ENCODE data around the gene HSD3B2. TPM values are rescaled to one million over a fixed set of nuclear protein-coding genes. Genes with fewer than 3 reads are reported as not detected.

Gene HSD3B2
- under 1 TPM in 1 of 2 donors, not detected in 1; 0.07 TPM for polyA plus RNA-seq

- Histone ChIP-seq H3K36me3 (ENCODE audit: control insufficient read depth in 2 of 2, insufficient read depth in 2 of 2, low read length in 1 of 2) (no peaks in the 10 kb centered on the region), H3K9me3 (ENCODE audit: control insufficient read depth in 2 of 2, insufficient read depth in 1 of 2, low read depth in 1 of 2, low read length in 1 of 2) (no peaks in the 10 kb centered on the region), H3K27ac (ENCODE audit: low read depth in 2 of 2, low read length in 1 of 2) (no peak within 1 kb of the TSS), H3K4me1 (ENCODE audit: control insufficient read depth in 2 of 2, insufficient read depth in 2 of 2, low read length in 1 of 2) (no peaks in the 10 kb centered on the region), H3K27me3 (ENCODE audit: control insufficient read depth in 1 of 2, insufficient read depth in 2 of 2, low read length in 2 of 2) (no peaks in the 10 kb centered on the region), H3K4me3 (ENCODE audit: low read depth in 1 of 2, low read length in 2 of 2) (no peak within 1 kb of the TSS)
- 82 to 90% methylated on average over 2 of the region's 2 CpGs for WGBS, 2 donors
These were observed at the start of gene HSD3B2 for GRCh38 chr1:119414950-119415349. Gene HSD3B2 (plus strand): TSS chr1:119415150. CDS start chr1:119415420, 270 bp downstream.

- WGBS, 2 donors = 87 to 92% methylated on average over 3 of the region's 3 CpGs
- no peaks in the 10 kb centered on the region for H3K36me3 ChIP-seq (ENCODE audit: control insufficient read depth in 2 of 2, insufficient read depth in 2 of 2, low read length in 1 of 2)
- no peak overlapping the region for H3K4me3 ChIP-seq (ENCODE audit: low read depth in 1 of 2, low read length in 2 of 2)
- H3K4me1 ChIP-seq (ENCODE audit: control insufficient read depth in 2 of 2, insufficient read depth in 2 of 2, low read length in 1 of 2) = no peaks in the 10 kb centered on the region
- no peak overlapping the region for H3K27ac ChIP-seq (ENCODE audit: low read depth in 2 of 2, low read length in 1 of 2)
- no peaks in the 10 kb centered on the region for H3K27me3 ChIP-seq (ENCODE audit: control insufficient read depth in 1 of 2, insufficient read depth in 2 of 2, low read length in 2 of 2)
- H3K9me3 ChIP-seq (ENCODE audit: control insufficient read depth in 2 of 2, insufficient read depth in 1 of 2, low read depth in 1 of 2, low read length in 1 of 2) = no peaks in the 10 kb centered on the region
These were observed 48.5 kb upstream of the HSD3B2 start for GRCh38 chr1:119366424-119366823.

- Histone ChIP-seq H3K4me1 (ENCODE audit: control insufficient read depth in 2 of 2, insufficient read depth in 2 of 2, low read length in 1 of 2) (no peaks in the 10 kb centered on the region), H3K36me3 (ENCODE audit: control insufficient read depth in 2 of 2, insufficient read depth in 2 of 2, low read length in 1 of 2) (no peaks in the 10 kb centered on the region), H3K9me3 (ENCODE audit: control insufficient read depth in 2 of 2, insufficient read depth in 1 of 2, low read depth in 1 of 2, low read length in 1 of 2) (no peaks in the 10 kb centered on the region), H3K27me3 (ENCODE audit: control insufficient read depth in 1 of 2, insufficient read depth in 2 of 2, low read length in 2 of 2) (no peaks in the 10 kb centered on the region), H3K4me3 (ENCODE audit: low read depth in 1 of 2, low read length in 2 of 2) (no peak overlapping the region), H3K27ac (ENCODE audit: low read depth in 2 of 2, low read length in 1 of 2) (no peak overlapping the region)
- 69 to 71% methylated on average over 13 of the region's 13 CpGs for WGBS, 2 donors
These were observed 47.4 kb upstream of the HSD3B2 start for GRCh38 chr1:119367432-119368124.

- no peak within 1 kb of the TSS for H3K27ac ChIP-seq (ENCODE audit: low read depth in 2 of 2, low read length in 1 of 2)
- H3K9me3 ChIP-seq (ENCODE audit: control insufficient read depth in 2 of 2, insufficient read depth in 1 of 2, low read depth in 1 of 2, low read length in 1 of 2) = no peaks in the 10 kb centered on the region
- H3K4me3 ChIP-seq (ENCODE audit: low read depth in 1 of 2, low read length in 2 of 2) = no peak within 1 kb of the TSS
- WGBS, 2 donors = 83% methylated on average over 2 of the region's 2 CpGs
- no peaks in the 10 kb centered on the region for H3K4me1 ChIP-seq (ENCODE audit: control insufficient read depth in 2 of 2, insufficient read depth in 2 of 2, low read length in 1 of 2)
- no peaks in the 10 kb centered on the region for H3K27me3 ChIP-seq (ENCODE audit: control insufficient read depth in 1 of 2, insufficient read depth in 2 of 2, low read length in 2 of 2)
- H3K36me3 ChIP-seq (ENCODE audit: control insufficient read depth in 2 of 2, insufficient read depth in 2 of 2, low read length in 1 of 2) = no peaks in the 10 kb centered on the region
These were observed 46.4 kb upstream of the HSD3B2 start, which contains the start of gene HAO2 for GRCh38 chr1:119368554-119368953. Gene HAO2 (plus strand): TSS chr1:119368785. CDS start chr1:119381086, 12,301 bp downstream.

GRCh38 chr1:119370748-119371147 is 44.2 kb upstream of the HSD3B2 start:
- H3K4me3 ChIP-seq (ENCODE audit: low read depth in 1 of 2, low read length in 2 of 2) = no peak overlapping the region
- H3K27ac ChIP-seq (ENCODE audit: low read depth in 2 of 2, low read length in 1 of 2) = no peak overlapping the region
- WGBS, 2 donors = 86 to 90% methylated on average over 2 of the region's 2 CpGs
- no peaks in the 10 kb centered on the region for H3K27me3 ChIP-seq (ENCODE audit: control insufficient read depth in 1 of 2, insufficient read depth in 2 of 2, low read length in 2 of 2)
- no peaks in the 10 kb centered on the region for H3K4me1 ChIP-seq (ENCODE audit: control insufficient read depth in 2 of 2, insufficient read depth in 2 of 2, low read length in 1 of 2)
- H3K9me3 ChIP-seq (ENCODE audit: control insufficient read depth in 2 of 2, insufficient read depth in 1 of 2, low read depth in 1 of 2, low read length in 1 of 2) = no peaks in the 10 kb centered on the region
- no peaks in the 10 kb centered on the region for H3K36me3 ChIP-seq (ENCODE audit: control insufficient read depth in 2 of 2, insufficient read depth in 2 of 2, low read length in 1 of 2)

GRCh38 chr1:119371815-119372214 is 43.1 kb upstream of the HSD3B2 start:
- no peak overlapping the region for H3K27ac ChIP-seq (ENCODE audit: low read depth in 2 of 2, low read length in 1 of 2)
- H3K4me3 ChIP-seq (ENCODE audit: low read depth in 1 of 2, low read length in 2 of 2) = no peak overlapping the region
- no peaks in the 10 kb centered on the region for H3K9me3 ChIP-seq (ENCODE audit: control insufficient read depth in 2 of 2, insufficient read depth in 1 of 2, low read depth in 1 of 2, low read length in 1 of 2)
- H3K4me1 ChIP-seq (ENCODE audit: control insufficient read depth in 2 of 2, insufficient read depth in 2 of 2, low read length in 1 of 2) = no peaks in the 10 kb centered on the region
- WGBS, 2 donors = 36 to 45% methylated on average over 2 of the region's 2 CpGs
- H3K27me3 ChIP-seq (ENCODE audit: control insufficient read depth in 1 of 2, insufficient read depth in 2 of 2, low read length in 2 of 2) = no peaks in the 10 kb centered on the region
- no peaks in the 10 kb centered on the region for H3K36me3 ChIP-seq (ENCODE audit: control insufficient read depth in 2 of 2, insufficient read depth in 2 of 2, low read length in 1 of 2)

GRCh38 chr1:119372503-119373086 is 42.4 kb upstream of the HSD3B2 start:
- H3K4me1 ChIP-seq (ENCODE audit: control insufficient read depth in 2 of 2, insufficient read depth in 2 of 2, low read length in 1 of 2) = no peaks in the 10 kb centered on the region
- no peak overlapping the region for H3K4me3 ChIP-seq (ENCODE audit: low read depth in 1 of 2, low read length in 2 of 2)
- WGBS, 2 donors = 32 to 39% methylated on average over 6 of the region's 6 CpGs
- H3K36me3 ChIP-seq (ENCODE audit: control insufficient read depth in 2 of 2, insufficient read depth in 2 of 2, low read length in 1 of 2) = no peaks in the 10 kb centered on the region
- H3K27me3 ChIP-seq (ENCODE audit: control insufficient read depth in 1 of 2, insufficient read depth in 2 of 2, low read length in 2 of 2) = no peaks in the 10 kb centered on the region
- H3K27ac ChIP-seq (ENCODE audit: low read depth in 2 of 2, low read length in 1 of 2) = no peak overlapping the region
- H3K9me3 ChIP-seq (ENCODE audit: control insufficient read depth in 2 of 2, insufficient read depth in 1 of 2, low read depth in 1 of 2, low read length in 1 of 2) = no peaks in the 10 kb centered on the region

GRCh38 chr1:119373465-119373864 is 41.5 kb upstream of the HSD3B2 start:
- H3K9me3 ChIP-seq (ENCODE audit: control insufficient read depth in 2 of 2, insufficient read depth in 1 of 2, low read depth in 1 of 2, low read length in 1 of 2) = no peaks in the 10 kb centered on the region
- WGBS, 2 donors = 24 to 26% methylated on average over 2 of the region's 2 CpGs
- no peak overlapping the region for H3K4me3 ChIP-seq (ENCODE audit: low read depth in 1 of 2, low read length in 2 of 2)
- H3K4me1 ChIP-seq (ENCODE audit: control insufficient read depth in 2 of 2, insufficient read depth in 2 of 2, low read length in 1 of 2) = no peaks in the 10 kb centered on the region
- no peaks in the 10 kb centered on the region for H3K36me3 ChIP-seq (ENCODE audit: control insufficient read depth in 2 of 2, insufficient read depth in 2 of 2, low read length in 1 of 2)
- H3K27me3 ChIP-seq (ENCODE audit: control insufficient read depth in 1 of 2, insufficient read depth in 2 of 2, low read length in 2 of 2) = no peaks in the 10 kb centered on the region
- H3K27ac ChIP-seq (ENCODE audit: low read depth in 2 of 2, low read length in 1 of 2) = no peak overlapping the region

GRCh38 chr1:119374208-119374874 is 40.6 kb upstream of the HSD3B2 start:
- Histone ChIP-seq H3K9me3 (ENCODE audit: control insufficient read depth in 2 of 2, insufficient read depth in 1 of 2, low read depth in 1 of 2, low read length in 1 of 2) (no peaks in the 10 kb centered on the region), H3K27me3 (ENCODE audit: control insufficient read depth in 1 of 2, insufficient read depth in 2 of 2, low read length in 2 of 2) (no peaks in the 10 kb centered on the region), H3K27ac (ENCODE audit: low read depth in 2 of 2, low read length in 1 of 2) (no peak overlapping the region), H3K4me3 (ENCODE audit: low read depth in 1 of 2, low read length in 2 of 2) (no peak overlapping the region), H3K36me3 (ENCODE audit: control insufficient read depth in 2 of 2, insufficient read depth in 2 of 2, low read length in 1 of 2) (no peaks in the 10 kb centered on the region), H3K4me1 (ENCODE audit: control insufficient read depth in 2 of 2, insufficient read depth in 2 of 2, low read length in 1 of 2) (no peaks in the 10 kb centered on the region)
- WGBS, 2 donors = 34 to 41% methylated on average over 4 of the region's 4 CpGs
